Measurements from ENCODE around the gene HECTD1.
"Not testable (repeated sequence)": the region's sequence is repeated elsewhere in the genome, so short reads cannot be mapped to it uniquely, and the experiment has no call there.

Gene HECTD1

GRCh38 chr14:31052905-31053586 lies 154.5 kb downstream of the HECTD1 start:
- not testable (repeated sequence) for DNase-seq (ENCODE audit: low read depth in 2 of 2)

- DNase-seq (ENCODE audit: low read depth in 2 of 2) = no peak
Observed at GRCh38 chr14:31051511-31051910, 156.1 kb downstream of the HECTD1 start.

- no peak for DNase-seq (ENCODE audit: low read depth in 2 of 2)
Observed at GRCh38 chr14:31051023-31051422, 156.6 kb downstream of the HECTD1 start.
